Choroid plexus epithelial cell (primary cell): ENCODE measurements around the gene PLCB1.

ENCODE experiments used
- DNase-seq: peaks from one replicate; pipeline ENCODE4 v3.0.0-alpha.2; 2010; ENCODE audit warnings: low read depth
- H3K4me3 ChIP-seq: 2 replicates; pipeline ENCODE4 v1.5.1; 2011; ENCODE audit warnings: low read depth, mild to moderate bottlenecking, control low read depth, low read length, moderate library complexity
- CTCF ChIP-seq: conservative IDR thresholded peaks from 2 replicates; pipeline ENCODE4 v1.5.1; 2011; ENCODE audit warnings: low read depth, mild to moderate bottlenecking, control low read depth, inconsistent platforms, low read length, moderate library complexity

The PLCB1 gene

GRCh38 chr20:8363970-8364733, 232.1 kb downstream of the PLCB1 start:
- H3K4me3 ChIP-seq, result no peak overlapping the region
- no peak for TF ChIP-seq CTCF
- DNase-seq, result no peak

GRCh38 chr20:8364734-8365078, 232.6 kb downstream of the PLCB1 start:
- TF ChIP-seq CTCF, result no peak
- no peak for DNase-seq
- H3K4me3 ChIP-seq, result no peak overlapping the region

GRCh38 chr20:8365634-8366033, 233.6 kb downstream of the PLCB1 start:
- DNase-seq, result no peak
- no peak for TF ChIP-seq CTCF
- H3K4me3 ChIP-seq, result no peak overlapping the region

- no peak for DNase-seq
- no peak for TF ChIP-seq CTCF
- H3K4me3 ChIP-seq, result no peak overlapping the region
These were observed 234.3 kb downstream of the PLCB1 start for GRCh38 chr20:8366303-8366923.

GRCh38 chr20:8367689-8368088, 235.6 kb downstream of the PLCB1 start:
- no peak for TF ChIP-seq CTCF
- DNase-seq, result no peak
- no peak overlapping the region for H3K4me3 ChIP-seq

GRCh38 chr20:8368670-8369069, 236.6 kb downstream of the PLCB1 start:
- TF ChIP-seq CTCF, result no peak
- no peak overlapping the region for H3K4me3 ChIP-seq
- DNase-seq, result no peak

- no peak for DNase-seq
- no peak for TF ChIP-seq CTCF
- no peak overlapping the region for H3K4me3 ChIP-seq
These were observed 237.2 kb downstream of the PLCB1 start for GRCh38 chr20:8369311-8369710.
